ENCODE results near the gene SMAD7. TPM values are rescaled to one million over a fixed set of nuclear protein-coding genes. Genes with fewer than 3 reads are reported as not detected.

Gene SMAD7, protein sequence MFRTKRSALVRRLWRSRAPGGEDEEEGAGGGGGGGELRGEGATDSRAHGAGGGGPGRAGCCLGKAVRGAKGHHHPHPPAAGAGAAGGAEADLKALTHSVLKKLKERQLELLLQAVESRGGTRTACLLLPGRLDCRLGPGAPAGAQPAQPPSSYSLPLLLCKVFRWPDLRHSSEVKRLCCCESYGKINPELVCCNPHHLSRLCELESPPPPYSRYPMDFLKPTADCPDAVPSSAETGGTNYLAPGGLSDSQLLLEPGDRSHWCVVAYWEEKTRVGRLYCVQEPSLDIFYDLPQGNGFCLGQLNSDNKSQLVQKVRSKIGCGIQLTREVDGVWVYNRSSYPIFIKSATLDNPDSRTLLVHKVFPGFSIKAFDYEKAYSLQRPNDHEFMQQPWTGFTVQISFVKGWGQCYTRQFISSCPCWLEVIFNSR
- total RNA-seq: 4.8 and 9.6 TPM in 2 replicates

DNA sequence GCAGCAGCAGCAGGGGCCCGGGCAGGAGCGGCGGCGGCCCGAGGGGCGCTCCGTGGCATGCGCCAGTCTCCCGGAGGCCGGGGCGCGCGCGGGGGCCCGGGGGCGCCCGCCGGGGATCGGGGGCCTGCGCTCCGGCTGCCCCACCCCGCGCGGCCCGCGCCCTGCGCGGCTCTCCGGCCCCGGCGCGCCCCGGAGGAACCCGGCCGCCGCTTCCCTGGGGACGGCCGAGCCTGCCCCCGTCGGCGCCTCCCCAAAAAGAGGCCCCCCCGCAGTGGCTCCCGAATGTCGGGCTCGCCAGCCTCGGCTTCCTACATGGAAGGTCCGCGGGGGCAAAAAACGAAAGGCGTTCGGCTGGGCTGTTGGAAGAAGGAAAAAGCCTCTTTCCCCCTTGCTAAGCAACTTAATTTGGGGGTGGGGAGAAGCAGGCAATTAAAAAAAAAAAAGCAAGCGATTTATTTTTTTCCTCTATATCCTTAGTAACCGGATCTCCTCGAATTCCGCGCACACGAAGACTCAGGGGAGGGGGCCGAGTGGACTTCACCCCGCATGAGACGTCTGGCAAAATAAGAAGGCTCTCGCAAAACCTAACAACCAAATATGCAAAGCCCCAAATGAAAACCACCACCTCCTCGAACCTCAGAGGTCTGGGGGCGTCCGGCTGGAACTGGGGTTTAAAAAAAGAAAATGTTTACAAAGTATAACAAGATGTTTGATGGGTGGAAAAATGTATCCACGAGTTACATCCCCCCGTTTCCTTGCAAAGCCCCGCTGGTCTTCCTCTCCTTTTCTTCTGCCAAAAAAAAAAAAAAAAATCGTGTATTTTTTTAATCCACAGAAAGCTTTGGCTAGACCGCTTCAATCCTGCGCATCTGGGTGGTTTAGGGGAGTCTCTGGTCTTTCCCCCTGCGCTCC is at the start of gene SMAD7:
TSS of gene SMAD7 (minus strand) at position 430 of the 912 bp plus-strand sequence. CDS start 541 bp downstream, outside the sequence.

